ENCODE measurements around the gene RTN4R.

GRCh38 chr22:20296598-20296997 is 28.5 kb upstream of the RTN4R start:
- no peak for TF ChIP-seq CTCF (IDR thresholded peaks at IDR 0.05)
- no peak for TF ChIP-seq CREM (CRISPR knock-in tag; IDR thresholded peaks at IDR 0.05)
- TF ChIP-seq ZNF121 (CRISPR knock-in tag; IDR thresholded peaks at IDR 0.05) = no peak
- TF ChIP-seq MAX (CRISPR knock-in tag; IDR thresholded peaks at IDR 0.05) = no peak
- no peak for TF ChIP-seq SP1 (CRISPR knock-in tag; conservative IDR thresholded peaks at IDR 0.05)
- no peak for TF ChIP-seq IRF2 (CRISPR knock-in tag; IDR thresholded peaks at IDR 0.05; ENCODE audit: borderline replicate concordance, low read depth)

Data from WTC11 (cell line).